HG03039 (cell line): ENCODE results near the gene PLXNB1.

Experiments
- ATAC-seq: cut with Tn5 transposase; IDR thresholded peaks from one replicate; pipeline ENCODE4 v1.9.1; 2021; ENCODE audit warnings: mild to moderate bottlenecking, moderate library complexity; ENCODE audit not compliant: unreplicated experiment

Gene PLXNB1

GRCh38 chr3:48433472-48434118, 3.7 kb upstream of the PLXNB1 start:
- ATAC-seq, result no peak

- no peak for ATAC-seq
Observed at GRCh38 chr3:48432411-48433371, 2.8 kb upstream of the PLXNB1 start.

GRCh38 chr3:48431224-48432029, 1.5 kb upstream of the PLXNB1 start:
- ATAC-seq, result no peak

GRCh38 chr3:48430708-48431101, 819 bp upstream of the PLXNB1 start:
- ATAC-seq, result no peak

GRCh38 chr3:48429317-48429959, 448 bp downstream of the PLXNB1 start:
- ATAC-seq, result no peak

GRCh38 chr3:48428572-48429316, 1.1 kb downstream of the PLXNB1 start:
- no peak for ATAC-seq

- no peak for ATAC-seq
Observed at GRCh38 chr3:48428088-48428571, 1.8 kb downstream of the PLXNB1 start.

GRCh38 chr3:48427630-48427962, 2.3 kb downstream of the PLXNB1 start:
- no peak for ATAC-seq

GRCh38 chr3:48426944-48427629, 2.8 kb downstream of the PLXNB1 start:
- ATAC-seq, result no peak

GRCh38 chr3:48426401-48426909, 3.4 kb downstream of the PLXNB1 start:
- ATAC-seq, result no peak

GRCh38 chr3:48425281-48425812, 4.5 kb downstream of the PLXNB1 start:
- ATAC-seq, result no peak

GRCh38 chr3:48423883-48424695, 5.8 kb downstream of the PLXNB1 start:
- ATAC-seq, result no peak

GRCh38 chr3:48423241-48423882, 6.5 kb downstream of the PLXNB1 start:
- no peak for ATAC-seq

- no peak for ATAC-seq
Observed at GRCh38 chr3:48422681-48423080, 7.2 kb downstream of the PLXNB1 start.

- ATAC-seq, result no peak
Observed at GRCh38 chr3:48422272-48422671, 7.6 kb downstream of the PLXNB1 start.

- ATAC-seq, result no peak
Observed at GRCh38 chr3:48420561-48420960, 9.3 kb downstream of the PLXNB1 start.

GRCh38 chr3:48419597-48419996, 10.3 kb downstream of the PLXNB1 start:
- ATAC-seq, result no peak

GRCh38 chr3:48419149-48419548, 10.7 kb downstream of the PLXNB1 start:
- ATAC-seq, result no peak
